TTC549 (cell line): ENCODE results near the gene C2orf92.
"Not testable (repeated sequence)": the region's sequence is repeated elsewhere in the genome, so short reads cannot be mapped to it uniquely, and the experiment has no call there.

Experiments
- FAIRE-seq: peaks from 2 replicates; lab custom pipeline; 2012; peaks lifted over from hg19 to GRCh38; lab: Jason Lieb, UNC

C2orf92 gene

DNA sequence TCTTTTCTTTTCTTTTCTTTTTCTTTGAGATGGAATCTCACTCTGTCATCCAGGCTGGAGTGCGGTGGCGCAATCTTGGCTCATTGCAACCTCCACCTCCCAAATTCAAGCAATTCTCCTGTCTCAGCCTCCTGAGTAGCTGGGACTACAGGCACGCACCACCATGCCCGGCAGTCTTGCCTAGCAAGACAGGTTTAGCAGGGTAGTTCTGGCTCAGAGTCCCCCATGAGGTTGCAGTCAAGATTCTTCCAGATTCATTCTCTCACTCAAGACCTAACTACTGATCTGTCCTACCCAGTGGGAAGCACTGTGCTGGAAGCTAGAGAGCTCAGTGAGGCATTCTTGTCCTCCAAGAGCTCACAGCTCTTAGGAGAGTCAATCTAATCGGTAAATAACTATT, 26.2 kb downstream of the C2orf92 start:
- FAIRE-seq, result no peak

DNA sequence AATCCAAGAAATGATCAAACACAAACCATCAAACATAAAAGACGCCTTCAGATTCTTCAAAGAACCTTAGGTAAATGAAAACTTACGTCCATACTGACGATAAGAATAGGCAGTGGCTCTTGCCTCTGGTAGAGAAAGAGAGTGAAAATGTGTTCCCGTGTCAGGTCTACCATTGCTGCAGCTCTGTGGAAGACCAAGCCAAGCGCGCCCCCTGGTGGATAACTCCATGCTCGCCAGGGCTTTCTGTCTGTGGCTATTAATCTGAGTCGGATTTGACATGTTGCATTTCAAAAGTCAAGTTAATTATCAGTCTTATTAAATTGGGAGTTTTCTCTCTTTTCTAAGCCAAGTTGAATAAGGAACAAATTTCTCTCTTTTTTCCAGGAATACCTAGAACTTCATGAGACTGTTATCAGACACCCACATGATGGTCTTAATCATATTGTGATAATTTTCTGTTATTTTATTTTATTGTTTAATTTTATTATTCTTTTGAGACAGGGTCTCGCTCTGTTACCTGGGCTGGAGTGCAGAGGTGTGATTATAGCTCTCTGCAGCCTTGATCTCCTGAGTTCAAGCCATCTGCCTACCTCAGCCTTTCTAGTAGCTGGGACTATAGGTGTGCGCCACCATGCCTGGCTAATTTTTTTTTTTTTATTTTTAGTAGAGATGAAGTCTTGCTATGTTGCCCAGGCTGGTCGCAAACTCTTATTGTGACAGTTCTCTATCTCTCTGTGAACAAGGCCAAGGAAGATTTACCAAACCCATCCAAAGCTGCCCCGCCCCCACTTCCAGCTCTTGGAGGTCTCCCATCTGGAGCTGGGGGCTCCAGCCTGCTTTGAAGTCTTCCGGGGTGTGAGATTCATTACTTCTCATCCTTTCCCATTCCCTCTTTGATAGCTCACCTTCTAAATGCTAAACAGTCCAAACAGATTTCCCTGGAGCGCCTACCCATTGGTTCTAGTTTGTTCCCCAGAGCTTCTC, 28.0 kb downstream of the C2orf92 start:
- FAIRE-seq, result peak; percentile 95

DNA sequence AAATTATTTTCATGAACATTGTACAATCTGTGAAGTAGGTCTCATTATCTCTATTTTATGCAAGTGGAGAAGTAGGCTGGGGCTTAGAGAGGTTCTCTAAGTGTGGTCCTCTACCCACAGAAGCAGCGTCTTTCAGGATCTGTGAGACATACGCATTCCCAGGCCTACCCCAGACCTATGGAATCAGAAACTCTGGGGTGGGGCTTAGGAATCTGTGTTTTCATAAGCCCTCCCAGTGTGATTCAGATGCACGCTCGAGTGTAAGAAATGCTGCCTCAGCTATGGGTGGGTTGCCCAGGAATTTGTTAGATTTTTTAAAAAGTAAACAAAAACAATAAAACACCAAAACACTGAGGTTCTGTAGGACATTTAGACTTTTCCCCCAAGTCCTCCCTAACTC, 29.0 kb downstream of the C2orf92 start:
- no peak for FAIRE-seq

DNA sequence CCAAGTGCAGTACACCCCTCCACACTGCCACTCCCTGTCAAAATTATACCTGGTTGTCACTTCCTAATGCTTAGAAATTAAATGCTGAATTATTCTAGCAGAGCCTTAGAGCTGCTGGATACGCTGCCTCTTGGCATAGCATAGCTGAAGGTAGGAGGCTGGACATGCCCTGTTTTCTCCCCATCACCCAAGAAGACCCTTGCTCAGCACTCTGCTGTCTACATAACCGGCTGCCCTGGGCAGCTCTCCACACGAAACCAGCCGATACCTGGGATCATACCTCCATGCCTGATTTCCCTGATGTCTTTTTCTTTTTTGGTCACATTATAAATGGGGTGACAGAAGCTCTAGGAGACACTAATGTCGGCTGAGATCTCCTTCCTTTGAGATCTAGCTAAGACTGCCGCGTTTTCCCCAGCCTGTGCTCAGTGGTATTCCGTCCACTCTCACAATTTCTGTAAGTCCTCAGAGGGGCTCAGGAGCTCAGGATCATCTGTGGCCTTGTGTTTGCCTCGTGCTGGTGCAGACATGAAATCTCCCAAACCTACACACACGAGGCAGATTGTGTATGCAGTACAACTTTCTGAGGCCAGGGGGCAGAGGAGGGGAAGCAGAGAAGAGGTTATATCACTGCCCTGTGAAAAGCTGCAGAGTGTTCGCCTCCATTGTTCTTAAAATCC, 30.4 kb downstream of the C2orf92 start:
- FAIRE-seq, result peak; percentile 11

DNA sequence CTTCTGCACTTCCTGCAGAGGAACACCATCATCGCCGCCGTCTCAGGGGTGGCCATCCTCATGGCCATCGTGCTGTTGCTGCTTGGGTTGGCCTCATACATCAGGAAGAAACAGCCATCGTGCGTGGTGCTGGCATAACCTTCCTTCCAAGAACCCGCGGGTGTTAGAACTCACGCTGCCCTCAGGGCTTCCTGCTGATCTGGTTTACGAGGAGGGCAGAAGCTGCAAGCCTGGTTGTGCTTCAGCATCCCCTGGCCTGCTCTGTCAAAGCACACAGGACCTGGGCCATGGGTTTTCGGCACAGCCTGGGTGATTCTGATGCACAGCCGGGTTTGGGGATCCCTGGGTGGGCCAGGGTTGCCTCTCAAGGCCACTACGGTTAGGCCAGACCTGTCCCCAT, 31.7 kb downstream of the C2orf92 start:
- FAIRE-seq, result no peak

DNA sequence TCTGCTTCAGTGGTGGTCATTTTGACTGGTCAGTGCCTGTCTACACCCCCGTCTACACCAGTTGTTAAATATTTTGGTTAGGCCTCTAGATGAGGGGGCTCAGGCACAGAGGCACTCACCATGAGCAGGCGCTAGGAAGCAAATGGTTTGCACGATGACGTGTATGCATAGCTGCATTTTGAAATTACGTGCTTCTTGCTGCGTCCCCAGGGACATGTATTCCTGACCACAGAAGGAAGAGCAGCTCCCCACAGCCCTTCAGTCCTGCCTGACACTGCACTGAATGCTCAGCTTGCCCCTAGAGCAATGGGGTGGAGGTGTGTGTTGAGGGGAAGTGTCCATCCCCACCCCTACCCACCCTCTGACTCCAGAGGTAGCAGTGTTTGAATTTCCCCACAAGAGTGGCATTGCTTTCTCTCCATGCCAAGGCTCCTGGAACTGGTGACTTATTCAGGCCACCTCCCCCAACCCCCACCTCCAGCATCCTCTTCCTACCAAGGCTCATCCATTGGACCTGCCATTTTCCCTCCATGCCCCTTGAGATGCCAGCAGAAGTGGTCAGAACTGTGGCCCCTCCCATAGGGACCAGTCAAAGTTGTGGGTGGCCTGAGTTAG, 32.4 kb downstream of the C2orf92 start:
- FAIRE-seq, result no peak

DNA sequence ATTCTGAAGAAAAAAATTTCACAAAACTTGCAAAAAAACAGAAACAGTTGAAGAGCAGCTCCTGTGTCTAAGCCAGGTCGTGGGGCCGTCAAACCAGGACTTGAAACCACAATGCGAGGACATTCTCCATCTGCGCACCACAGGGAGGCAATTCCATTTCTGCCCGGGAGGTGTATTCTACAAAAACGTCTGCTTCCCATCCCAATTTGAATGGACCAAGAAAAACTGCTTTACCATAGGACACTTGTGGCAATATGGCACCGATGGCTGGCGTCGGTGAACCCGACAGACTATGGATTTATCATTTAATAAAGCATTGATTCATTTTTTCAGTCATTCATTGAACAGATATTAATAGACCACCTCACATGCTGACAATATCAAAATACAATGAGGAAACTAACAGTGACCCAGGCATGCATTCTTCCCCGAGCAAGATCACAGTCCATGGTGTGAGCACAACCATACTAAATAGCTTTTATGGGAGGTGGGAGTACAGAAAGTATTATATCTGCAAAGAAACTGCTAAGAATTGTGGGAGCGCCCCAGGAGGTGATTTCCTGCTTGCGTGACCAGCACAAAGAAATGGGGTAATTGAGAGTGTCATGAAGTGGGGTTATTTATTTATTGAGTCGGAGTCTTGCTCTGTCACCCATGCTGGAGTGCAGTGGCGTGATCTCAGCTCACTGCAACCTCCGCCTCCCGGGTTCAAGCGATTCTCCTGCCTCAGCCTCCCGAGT, 33.4 kb downstream of the C2orf92 start:
- no peak for FAIRE-seq

DNA sequence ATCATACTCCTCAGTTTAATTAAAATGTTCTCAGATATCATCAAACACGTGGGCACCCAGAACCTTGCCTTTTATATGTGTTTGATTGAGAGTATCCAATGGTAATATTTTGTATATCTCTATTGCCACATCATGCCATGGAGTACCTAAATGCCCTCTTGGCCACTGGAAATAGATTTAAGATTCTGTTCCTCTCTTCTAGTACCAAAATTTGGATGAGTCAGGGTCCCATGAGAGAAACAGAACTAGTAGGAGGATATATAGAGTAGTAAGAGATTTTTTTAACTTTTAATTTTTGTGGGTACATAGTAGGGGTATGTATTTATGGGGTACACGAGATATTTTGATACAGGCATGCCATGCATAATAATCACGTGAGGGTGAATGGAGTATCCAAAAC, 34.2 kb downstream of the C2orf92 start:
- no peak for FAIRE-seq

DNA sequence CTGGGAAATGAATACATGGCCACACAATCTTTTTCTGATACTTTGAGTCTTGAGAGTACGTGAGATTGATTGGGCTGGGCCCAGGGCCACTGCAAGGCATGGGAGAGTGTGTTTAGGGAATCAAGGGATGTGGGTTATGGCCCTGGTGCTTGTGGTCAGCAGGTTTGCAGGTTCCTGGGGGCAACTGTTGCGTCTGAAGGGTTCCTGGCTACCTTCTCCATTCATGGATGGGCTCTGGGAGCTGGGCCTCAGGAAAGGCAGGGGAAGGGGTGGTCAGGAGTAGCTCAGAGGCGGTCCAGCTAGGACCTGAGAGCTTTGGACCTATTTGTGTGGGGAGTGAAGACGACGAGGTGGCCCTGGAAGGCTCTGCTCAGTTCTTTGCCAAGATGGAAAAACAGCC, 35.5 kb downstream of the C2orf92 start:
- no peak for FAIRE-seq

DNA sequence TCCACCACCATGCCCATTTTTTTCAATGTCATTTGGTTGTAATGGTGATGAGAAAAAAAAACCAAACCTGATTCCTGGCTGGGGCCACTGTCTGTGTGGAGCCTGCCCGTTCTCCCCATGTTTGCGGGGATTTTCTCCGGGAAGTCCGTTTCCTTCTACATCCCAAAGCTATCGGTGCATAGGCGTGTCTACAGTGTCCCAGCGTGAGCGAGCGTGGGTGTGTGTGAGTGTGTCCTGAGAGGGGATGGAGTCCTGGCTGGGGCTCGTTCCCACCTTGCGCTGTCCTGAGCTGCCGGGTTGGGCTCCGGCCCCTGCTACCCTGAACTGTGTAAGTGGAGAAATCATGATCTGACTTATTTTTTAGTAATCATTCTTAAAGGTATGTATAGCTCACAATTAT, 36.6 kb downstream of the C2orf92 start:
- FAIRE-seq, result no peak

DNA sequence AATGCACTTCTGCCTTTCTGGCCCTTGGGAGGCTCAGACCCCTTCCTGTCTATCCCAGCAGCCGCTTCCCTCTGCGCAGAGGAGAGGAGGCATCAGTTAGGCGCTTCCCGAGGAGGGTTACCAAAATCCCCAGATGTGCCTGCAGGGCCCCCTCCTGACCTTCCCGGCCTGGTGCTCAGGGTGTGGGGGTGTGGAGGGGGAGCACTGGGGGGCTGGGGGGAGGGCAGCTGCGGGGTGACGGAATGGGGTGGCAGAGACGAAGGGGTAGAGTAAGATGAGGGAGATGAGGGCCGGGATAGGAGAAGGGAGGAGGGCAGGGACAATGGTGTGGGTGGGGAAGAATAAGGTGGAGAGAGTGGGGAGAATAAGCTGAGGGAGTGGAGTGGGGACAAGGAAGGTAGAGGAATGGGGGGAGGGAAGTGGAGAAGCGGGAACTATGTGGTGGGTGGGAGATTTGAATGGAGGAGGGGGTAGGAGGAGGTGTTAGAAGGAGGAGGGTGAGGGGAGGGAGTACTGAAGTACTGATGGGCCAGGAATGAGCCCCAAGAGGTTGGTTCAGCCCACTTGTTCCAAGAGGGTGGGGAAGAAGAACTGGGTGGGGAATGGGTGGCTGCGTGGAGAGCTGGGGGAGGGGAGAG, 37.3 kb downstream of the C2orf92 start:
- no peak for FAIRE-seq

DNA sequence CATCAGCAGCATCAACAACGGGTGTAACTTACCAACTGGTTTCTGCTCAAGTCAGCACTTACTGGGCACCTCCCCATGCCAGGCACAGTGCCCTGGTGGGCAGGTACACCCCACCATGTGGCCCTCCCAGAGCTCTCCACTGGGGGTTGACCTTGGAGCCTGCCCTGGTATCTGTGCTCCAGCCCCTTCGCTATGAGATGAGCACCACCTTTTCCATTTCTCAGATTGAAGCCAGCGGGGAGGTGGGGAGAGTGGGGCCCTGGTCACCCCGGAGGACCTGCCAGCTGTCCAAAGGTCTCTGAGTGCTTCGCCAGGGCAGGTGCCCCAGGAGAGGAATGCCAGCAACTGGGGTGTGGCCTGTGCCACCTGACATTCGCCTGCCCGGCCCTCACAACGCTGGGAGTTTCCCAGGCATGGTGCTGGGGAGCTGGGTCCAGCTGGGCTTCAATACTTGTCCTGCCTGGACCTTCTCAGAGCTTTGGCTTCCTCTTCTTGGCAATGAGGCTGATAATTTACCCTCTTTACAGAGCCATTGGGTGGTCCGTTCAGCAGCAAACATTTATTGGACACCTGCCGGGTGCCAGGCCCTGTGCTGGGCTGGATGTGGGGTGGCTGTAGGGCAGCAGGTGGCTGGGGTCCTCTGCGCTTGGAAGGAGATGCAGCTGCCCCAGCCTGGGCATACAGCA, 38.0 kb downstream of the C2orf92 start:
- FAIRE-seq, result no peak

DNA sequence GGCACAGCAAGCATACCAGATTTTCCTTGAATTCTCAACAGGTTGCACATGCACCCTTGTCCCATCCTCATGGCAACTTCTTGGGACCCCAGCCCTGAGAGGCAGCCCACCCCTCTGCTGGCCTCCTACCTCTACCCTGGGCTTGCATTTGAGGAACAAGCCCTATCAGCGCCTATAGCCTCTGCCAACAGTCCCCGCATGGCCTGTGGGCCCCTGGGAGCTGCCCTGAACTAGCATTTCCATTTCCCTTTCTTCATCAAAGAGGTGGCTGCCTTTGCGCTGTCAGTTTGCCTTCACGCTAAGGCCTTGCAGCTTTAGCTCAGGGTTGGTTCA, 38.5 kb downstream of the C2orf92 start:
- no peak for FAIRE-seq

DNA sequence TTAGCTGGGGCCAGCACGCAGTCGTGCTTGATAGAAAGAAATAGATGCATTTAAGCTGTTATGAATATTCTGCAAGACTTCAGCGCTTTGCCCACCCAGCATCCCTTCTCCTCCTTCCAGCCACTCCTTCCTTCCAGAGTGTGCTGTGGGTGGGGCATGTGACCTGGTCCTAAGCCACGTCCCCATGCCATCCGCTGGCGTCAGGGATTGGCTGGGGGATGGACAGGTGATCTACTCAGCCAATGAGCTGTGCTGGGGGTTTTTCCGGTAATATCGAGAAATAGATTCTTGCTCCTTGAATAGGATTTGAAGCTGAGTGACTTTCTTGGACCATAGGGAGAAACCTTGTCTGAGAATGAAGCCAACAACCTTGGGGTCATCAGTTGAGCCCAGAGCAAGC, 39.1 kb downstream of the C2orf92 start:
- no peak for FAIRE-seq

DNA sequence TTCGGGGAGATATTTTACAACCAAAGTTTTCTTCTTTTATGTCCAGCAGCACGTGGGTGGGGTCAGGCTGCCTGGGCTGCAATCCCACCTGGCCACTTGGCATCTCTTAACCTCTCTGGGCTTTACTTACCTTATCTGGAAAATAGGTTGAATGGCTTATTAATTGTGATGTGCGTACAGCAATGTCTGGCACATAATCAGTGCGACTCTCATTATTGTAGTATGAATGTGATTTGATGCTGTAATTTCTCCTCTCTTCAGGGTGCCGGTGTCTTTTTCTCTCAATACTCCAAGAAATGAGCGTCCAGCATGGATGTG, 41.8 kb downstream of the C2orf92 start:
- no peak for FAIRE-seq

DNA sequence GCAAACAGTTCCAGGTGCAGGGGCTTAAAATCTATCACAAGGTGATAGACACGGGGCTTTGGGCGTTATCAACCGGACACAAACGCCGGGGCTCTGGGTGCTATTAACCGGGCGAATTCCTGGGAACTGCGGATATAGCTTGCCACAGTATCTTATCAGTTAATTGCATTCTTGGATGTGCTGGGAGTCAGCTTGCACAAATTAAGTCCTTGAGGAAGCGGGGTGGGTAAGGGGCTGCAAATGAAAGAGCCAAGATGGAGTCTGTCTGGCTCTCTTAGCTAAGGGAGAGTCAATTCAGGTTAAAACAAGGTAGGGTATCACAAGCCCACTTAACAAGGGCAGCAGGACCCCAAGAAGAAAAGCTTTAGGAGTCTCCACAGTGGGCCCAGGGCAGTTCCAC, 42.7 kb downstream of the C2orf92 start:
- FAIRE-seq, result not testable (repeated sequence)

DNA sequence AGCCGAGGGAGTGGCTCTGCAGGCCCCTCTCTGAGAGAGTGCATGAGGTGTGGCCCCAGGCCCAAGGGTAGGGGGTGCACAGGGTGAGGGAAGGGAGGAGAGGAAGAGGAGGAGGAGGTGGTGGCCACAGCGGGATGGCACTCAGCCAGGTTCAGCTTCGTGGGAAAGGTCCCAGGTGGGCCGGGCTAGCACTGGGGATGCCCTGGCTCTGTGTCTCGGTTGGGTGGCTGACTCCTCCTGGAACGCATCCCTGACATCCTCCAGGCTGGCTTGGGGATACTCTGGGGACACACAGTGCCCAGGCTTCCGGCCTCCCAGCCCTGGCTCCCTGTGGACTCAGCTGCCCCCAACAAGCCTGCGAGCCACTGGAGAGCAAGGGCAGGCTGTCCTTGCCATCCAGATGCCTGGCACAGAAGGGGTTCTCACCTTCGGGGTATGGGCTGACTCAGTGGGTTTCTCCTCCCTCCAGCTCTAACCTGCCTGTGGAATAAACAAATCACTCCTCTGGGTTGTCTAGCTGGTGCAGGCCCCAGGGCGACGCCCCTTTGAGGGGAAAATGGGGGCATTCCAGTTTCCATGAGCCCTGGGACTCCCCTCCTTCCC, 43.3 kb downstream of the C2orf92 start:
- FAIRE-seq, result no peak

DNA sequence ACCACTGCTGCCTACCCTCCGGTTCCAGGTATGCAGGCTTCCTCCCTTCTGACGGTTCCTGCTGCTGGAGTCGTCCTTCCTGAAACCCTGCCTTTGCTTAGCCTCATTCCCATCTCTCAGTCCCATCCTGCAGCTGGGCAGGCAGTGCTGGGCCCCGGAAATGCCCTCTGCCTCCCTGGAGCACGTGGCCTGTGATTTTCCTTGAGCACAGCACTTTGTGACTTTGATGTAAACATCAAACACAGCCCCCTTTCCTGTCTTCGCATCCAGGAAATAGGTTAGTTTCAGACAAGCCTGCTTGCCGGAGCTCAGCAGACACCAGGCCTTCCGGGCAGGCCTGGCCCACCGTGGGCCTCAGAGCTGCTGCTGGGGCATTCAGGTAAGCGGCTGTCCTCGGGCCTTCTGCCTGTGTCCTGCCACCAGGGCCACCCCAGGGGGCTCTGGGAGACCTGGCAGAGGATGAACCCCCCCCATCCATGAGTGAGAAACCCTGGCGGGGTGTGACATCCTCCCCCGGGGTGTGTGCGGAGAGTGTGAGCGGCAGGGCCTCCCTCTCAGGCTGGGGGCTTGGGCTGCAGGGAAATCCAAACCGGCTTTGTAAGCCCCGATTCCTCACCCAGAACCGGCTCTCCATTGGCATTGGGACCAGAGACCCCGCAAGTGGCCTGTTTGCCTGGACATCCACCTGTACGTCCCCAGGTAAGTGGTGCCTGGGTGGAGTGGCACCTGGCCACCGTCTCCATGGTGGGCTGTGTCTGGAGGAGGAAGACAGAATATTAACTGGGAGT, 44.0 kb downstream of the C2orf92 start, which contains the start of gene ZAP70:
Gene ZAP70, plus strand, starts transcription at position 281 of the 788 bp plus-strand sequence. CDS start 10,461 bp downstream, outside the sequence.
- no peak for FAIRE-seq

DNA sequence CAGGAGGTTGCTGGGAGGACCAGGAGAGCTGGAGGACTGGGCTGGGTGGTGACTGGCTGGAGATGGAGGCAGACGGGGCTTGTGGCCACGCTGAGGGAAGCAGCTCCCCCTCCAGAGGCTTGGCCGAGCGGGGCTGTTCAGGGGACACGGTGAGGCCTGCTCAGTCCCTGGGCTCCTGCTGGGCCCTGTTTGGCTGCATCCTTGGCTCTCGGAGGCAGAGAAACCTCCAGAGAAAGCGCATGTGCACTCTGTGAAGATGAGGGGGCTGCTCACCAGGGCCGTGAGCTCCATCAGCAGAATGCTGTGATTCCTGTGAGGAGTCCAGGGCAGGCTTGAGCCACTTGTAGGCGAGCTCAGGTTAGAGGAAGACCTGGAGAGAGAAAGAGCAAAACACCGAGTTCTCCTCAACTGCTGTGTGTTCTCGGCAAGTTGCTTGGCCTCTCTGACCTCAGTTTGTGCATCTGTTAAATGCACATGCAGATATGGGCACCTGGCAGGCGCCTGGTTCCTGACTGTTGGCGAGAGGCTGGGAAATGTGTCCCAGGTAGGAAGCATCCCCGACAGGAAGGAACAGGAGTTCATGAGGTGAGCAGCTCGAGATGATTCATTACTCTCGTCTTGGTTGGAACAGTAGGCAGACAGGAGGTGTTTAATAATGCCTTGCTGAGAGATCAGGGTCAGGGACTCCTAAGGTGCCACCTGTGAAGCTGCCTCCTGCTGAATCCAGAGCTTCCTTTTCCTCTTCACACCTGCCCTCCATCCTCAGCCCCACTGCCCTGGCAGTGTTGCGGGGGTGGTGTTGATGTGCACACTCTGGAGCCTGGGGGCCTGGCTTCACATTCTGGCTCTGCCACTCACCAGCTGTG, 44.8 kb downstream of the C2orf92 start:
- no peak for FAIRE-seq
